HG03520 (cell line): ENCODE results near the gene UBP1.
"Not testable (repeated sequence)": the region's sequence is repeated elsewhere in the genome, so short reads cannot be mapped to it uniquely, and the experiment has no call there.

Source experiments
- ATAC-seq: cut with Tn5 transposase; IDR thresholded peaks from one replicate; pipeline ENCODE4 v1.9.1; 2021; ENCODE audit warnings: mild to moderate bottlenecking, moderate library complexity; ENCODE audit not compliant: unreplicated experiment

UBP1 gene

DNA sequence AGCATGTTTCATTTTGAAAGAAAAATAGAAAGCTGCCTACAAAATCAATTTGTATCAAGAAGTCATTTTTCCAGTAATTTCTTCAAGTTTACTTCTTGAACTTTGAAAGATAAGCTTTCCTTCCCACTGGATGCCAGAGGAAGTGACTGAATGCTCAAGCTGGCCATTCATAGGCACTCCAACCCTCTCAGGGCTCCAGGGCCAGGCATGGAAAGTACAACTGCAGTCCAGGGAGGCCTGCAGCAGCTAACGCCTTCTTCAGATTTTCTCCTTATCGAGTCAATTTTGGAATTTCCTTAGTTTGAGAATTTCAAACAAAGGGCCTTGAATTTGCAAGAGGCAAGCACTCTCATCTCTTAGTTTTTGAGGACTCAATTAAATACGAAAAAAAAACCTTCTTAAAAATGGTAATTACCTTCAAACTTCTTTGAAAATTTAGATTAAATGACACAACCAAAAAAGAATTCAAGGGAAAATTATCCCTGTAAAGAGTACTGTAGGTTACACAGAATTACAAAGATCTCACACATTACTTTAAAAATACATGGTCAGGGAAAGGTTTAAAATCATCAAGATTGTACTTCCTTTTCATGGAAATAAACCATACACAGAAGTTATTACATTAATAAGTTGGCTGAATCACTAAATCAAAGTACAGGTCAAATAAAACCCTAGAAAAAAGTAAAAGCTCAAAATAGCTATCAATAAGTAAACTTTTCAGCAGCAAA is 2.5 kb downstream of the UBP1 start:
- ATAC-seq = no peak

DNA sequence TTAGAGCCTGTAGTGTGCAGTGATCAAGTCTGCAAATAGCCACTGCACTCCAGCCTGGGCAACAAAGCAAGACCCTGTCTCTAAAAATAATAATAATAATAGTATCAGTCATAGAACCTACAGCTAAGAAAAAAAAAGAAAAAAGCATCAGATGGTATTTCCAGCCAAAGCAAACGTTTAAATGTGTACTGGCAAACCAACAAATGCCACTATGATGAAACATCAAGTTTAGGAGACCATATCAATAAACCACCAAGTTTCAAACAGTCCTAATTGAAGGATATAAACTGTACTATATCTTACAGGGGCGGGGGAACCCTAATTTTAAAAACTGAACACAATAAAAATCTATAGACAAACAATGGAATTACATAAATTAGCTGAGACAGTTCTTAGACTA is 6.4 kb downstream of the UBP1 start:
- no peak for ATAC-seq

DNA sequence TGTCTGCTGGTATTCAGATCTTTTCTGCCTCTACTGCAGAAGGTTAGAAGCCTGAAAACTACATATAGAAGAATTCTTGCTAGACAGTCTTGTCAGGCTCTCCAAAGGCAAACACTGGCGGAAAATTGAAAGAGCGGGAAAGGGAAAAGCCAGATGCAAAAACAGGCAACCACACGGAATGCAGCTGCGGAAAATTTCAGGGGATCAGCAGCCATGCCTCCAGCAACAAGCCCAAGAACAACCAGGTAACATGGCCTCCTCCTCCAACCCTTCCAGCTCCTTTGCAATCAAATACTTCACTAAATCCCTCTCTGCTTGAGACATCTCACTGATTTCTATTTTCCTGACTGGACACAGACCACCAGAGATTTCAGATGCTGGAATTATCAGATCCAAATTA is 9.6 kb downstream of the UBP1 start:
- no peak for ATAC-seq

DNA sequence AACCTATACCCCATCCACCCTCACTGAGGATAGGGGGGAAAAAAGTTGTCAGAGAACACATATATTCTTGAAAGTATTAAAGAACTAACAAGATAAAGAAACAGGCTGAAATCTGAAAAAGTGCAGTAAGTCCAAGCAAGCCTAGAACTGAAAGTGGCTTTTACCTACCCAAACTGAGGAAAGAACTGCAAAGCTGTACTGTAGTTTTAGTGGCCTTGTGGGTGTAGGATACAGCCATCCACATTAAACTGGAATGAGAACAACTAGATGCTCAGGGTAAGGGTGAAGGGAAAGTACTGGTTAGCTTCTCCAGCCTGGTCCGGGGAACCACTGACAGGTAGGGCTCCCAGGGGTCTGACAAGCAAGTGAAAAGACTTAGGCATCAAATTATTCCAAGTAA is 10.1 kb downstream of the UBP1 start:
- no peak for ATAC-seq

DNA sequence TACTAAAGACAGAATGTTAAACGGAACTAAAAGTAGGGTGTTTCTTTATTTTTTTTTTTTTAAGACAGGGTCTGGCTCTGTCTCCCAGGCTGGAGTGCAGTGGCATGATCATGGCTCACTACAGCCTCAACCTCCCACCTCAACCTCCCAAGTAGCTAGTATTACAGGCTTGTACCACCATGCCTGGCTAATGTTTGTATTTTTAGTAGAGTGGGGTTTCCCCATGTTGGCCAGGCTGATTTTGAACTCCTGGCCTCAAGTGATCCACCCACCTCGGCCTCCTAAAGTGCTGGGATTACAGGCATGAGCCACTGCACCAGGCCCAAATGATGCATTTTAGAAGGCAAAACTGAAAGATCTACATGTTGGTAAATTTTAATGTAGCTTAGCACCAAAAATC is 10.9 kb downstream of the UBP1 start:
- ATAC-seq = not testable (repeated sequence)

DNA sequence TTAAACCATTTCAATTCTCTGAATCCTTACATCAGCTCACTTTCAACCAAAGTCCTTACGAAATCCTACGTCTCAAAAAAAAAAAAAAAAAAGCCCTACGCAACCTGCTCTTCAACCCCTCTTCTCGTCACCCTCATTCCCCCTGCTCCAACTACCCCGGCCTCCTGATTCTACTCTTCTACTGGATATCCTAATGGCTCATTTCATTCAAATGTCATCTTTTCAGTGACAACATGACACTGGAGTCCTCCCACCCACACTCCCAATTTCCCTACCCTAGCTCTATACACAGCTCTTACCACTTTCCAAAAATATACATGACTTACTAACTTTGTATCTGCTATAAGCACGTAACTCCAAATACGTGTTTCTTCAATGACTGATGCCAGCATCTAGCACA is 11.5 kb downstream of the UBP1 start:
- no peak for ATAC-seq

DNA sequence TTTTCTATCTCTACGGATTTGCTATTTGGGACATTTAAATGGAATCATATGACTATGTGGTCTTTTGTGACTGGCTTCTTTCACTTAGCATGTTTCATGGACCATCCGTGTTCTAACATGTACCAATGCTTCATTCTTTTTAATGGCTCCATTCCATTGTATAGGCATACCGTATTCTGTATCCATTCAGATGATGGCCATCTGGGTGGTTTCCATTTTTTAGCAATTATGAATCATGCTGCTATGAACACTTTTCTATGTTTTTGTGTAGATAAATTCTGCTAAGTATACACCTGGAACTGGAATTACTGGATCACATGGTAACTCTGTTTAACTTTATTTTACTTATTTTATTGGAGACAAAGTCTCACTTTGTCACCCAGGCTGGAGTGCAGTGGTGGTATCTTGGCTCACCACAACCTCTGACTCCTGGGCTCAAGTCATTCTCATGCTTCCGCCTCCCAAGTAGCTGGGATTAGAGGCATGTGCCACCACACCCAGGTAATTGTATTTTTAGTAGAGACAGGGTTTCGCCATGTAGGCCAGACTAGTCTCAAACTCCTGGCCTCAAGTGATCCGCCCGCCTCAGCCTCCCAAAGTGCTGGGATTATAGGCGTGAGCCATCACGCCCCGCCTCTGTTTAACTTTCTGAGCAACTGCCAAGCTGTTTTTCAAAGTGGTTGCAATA is 13.4 kb downstream of the UBP1 start:
- no peak for ATAC-seq

DNA sequence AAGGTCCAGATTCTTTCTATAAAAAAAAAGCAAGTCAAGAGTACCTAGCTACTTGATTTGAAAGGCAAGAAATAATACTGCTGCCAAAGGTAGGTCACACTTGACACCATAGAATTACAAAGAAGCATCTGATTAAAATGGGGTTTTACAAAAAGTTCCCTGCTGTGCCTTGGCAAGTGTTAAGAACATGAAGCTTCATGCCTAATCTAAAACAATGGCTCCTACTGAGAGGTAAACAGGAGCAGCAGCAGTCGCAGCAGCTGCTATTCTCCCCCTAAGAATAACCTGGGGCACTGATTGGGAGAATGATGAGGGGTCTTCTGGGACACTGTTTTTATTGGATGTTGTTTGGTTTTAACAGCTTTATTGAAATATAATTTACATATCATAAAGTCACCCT is 14.1 kb downstream of the UBP1 start:
- no peak for ATAC-seq

DNA sequence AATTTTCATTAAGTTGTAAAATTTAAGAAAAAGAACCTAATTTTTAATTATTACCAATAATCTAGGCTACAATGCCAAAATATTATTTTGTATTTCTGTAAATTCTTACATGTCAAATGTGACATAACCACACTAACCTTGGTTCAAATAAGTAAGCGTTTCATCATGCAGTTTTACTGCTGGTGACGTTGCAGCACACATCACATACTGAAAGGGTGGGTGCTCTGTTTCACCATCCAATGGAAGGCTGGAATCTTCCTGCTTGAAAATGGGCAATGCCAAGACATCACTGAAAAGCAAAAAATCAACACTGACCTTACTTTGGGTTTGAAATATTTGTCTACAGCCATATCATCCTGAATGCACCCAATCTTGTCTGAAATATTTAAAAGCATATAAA is 14.8 kb downstream of the UBP1 start:
- no peak for ATAC-seq

DNA sequence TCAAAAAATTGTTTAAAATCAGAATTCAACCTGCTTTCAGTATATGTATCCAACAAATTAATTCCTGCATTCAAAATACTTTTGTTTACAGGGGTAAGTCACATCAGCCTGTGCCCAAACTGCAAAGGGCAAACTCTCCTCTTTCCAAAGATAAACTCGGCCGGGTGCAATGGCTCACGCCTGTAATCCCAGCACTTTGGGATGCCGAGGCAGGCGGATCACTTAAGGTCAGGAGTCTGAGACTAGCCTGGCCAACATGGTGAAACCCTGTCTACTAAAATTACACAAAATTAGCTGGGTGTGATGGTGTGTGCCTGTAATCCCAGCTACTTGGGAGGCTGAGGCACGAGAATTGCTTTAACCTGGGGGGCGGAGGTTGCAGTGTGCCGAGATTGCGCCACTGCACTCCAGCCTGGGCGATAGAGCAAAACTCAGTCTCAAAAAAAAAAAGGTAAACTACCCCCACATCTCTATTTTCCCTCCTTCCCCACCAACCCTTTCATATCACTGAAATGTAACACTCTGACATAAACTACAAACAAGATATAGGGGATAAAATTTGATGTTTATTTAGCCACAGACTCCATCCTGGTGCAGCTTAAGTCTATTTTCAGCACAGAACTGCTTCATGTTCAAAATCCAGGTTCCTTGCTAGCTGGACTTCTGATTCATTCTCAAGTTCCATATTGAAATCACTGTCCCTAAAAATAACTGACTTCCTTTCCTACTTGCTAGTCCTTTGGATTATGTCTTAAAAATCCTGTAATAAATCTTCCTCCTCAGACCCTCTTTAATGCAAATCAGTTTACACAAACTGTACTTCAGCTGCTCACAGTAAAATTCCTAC is 15.4 kb downstream of the UBP1 start:
- ATAC-seq = no peak

DNA sequence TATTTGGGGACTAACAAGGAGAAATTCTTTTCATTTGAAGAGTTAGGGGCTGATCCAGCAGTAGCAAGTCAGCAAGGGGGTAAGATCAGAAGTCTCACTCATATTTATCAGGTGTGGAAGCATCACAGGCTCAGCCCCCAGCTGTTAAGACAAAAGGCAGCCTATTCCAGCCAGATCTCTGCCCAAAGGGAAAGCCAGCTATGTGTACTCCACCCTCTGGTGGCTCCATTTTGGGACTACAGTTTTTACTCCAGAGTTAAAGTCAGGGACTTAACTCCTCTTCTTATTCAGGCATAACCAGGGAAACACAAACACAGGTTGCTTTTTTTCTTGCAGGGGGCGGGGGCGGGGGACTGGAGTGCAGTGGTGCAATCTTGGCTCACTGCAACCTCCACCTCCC is 19.2 kb downstream of the UBP1 start:
- ATAC-seq = no peak

DNA sequence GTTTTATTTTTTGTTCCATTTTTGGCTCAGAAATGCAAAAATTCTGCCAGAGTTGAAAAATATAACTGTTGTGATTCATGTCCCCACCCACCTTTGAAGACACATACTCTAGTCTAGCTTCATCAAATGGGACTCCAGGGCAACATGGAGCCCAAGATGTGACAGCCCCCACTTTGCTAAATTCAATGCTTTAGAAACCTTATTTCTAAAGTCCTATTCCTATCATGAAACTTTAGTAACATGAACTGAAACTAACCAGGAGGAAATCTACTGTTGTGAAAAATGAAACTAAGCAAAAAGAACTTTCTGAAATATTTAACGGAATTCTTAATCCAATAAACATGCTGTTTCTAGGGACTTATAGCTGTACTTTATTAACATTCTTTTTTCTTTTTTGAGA is 20.3 kb downstream of the UBP1 start:
- no peak for ATAC-seq

DNA sequence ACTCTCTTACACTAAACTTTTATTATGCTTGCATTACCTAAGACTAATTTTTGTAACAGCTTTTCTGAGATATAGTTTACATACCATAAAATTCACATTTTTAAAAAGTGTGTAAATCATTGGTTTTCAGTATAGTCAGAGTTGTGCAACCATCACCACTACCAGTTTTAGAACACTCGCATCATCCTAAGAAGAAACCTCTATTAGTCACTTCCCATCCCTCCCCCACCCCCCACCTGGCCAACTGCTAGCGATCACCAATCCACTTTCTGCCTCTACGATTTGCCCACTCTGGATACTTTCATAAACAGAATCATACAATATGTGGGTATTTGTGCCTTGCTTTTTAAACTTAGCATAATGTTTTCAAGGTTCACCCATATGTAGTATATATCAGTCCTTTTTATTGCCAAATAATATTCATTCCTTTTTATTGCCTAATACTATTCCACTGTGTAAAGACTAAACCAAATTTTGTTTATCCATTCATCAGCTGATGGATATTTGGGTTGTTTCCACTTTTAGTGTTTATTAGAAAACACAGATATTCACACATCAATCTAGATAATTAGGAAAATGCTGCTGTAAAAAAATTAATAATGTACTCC is 23.0 kb downstream of the UBP1 start:
- no peak for ATAC-seq

DNA sequence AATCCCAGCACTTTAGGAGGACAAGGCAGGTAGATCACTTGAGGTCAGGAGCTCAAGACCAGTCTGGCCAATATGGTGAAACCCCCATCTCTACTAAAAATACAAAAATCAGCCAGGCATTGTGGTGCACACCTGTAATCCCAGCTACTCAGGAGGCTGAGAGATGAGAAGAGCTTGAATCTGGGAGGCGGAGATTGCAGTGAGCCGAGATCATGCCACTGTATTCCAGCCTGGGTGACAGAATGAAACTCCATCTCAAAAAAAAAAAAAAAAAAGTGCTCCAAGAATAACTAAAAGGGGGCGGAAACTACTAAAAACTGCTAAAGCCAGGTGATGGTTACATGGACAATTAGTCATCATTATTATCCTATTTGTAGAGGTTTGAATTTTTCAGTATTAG is 29.4 kb downstream of the UBP1 start:
- ATAC-seq = not testable (repeated sequence)

DNA sequence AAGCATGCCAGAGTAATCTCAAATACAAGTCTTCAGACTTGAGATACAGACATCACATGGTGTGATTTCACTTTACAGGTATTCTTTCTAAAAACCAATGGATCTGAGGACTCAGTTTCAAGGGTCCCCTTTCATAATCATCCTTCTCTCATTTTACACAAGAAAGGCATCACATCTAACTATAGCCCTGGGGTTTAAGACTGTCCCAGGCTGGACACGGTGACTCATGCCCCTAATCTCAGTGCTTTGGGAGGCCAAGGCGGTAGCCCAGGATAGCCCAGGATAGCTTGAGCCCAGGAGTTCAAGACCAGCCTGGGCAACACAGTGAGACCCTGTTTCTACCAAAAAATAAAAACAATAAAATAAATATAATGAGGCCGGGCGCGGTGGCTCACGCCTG is 36.4 kb downstream of the UBP1 start:
- no peak for ATAC-seq

DNA sequence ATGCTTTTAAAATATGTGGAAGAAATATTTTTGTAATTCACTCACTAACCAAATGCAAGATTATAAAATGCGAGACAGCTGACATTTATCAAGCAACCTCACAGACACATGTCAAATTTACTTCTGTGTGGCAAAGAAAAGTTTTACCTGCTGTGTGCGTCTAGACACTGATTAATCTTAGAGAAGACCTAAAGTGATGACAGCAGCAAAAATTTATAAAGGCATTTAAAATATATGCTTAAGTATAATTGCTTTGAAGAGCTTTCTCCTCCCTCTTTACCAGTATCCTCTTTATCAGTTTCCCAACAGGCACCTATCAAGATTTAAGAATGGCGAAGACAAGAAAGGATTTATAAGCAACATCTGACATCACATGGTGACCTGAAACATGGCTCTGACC is 37.3 kb downstream of the UBP1 start:
- no peak for ATAC-seq

DNA sequence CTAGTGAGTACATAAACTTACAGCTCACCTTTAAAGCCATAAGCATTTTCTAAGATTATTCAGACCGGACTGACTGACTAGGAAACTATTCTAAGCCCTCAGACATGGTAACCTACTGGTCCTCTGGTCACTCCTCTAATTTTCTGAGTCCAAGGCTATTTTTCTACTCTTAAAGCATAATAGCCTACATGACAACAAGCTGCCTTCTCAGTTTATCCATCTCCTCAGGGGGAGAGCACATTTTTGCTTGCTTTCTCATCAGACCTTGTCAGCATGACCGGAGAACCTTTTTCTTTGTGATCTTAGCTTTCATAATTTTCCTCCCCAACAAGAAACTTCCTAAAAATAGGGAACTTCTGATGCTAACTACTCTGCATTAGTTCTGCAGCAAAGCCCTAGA is 38.4 kb downstream of the UBP1 start:
- no peak for ATAC-seq

DNA sequence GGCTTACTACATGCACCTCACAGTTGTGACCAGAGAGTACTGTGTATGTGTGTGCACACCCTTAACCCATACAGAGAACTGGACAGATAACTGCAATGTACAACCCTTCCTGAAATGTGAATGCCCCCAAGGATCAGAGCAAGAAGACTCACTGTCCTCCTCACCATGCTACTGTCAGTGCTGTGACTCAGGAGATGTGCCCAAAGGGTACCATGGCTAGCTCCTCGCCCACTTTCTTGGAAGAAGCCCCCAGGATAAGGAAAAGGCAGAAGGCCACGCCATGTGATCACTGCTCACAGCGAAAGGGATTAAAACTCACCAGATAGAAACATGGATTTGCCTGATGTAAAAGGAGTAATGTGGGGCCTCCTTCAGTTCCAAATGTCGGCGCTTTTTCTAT is 41.8 kb downstream of the UBP1 start:
- no peak for ATAC-seq

DNA sequence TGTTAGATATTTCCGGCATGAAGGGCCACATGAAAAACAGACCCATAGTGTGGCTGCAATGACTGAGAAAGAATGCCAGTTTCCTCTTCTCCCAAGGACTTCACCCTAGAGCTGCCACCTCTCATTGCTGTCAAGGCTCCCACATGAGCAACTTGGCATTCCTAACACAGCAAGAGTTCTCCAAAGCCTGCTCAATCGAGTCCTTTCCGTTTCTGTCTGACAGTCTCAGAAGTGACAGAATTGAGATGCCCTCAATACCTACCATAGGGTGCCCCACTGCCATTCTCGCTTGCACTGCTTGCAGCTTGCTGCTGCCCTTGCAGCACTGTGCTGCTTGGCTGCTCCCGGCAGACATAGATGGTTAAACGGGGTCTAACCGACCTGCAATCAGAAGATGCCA is 44.3 kb downstream of the UBP1 start:
- ATAC-seq = no peak

DNA sequence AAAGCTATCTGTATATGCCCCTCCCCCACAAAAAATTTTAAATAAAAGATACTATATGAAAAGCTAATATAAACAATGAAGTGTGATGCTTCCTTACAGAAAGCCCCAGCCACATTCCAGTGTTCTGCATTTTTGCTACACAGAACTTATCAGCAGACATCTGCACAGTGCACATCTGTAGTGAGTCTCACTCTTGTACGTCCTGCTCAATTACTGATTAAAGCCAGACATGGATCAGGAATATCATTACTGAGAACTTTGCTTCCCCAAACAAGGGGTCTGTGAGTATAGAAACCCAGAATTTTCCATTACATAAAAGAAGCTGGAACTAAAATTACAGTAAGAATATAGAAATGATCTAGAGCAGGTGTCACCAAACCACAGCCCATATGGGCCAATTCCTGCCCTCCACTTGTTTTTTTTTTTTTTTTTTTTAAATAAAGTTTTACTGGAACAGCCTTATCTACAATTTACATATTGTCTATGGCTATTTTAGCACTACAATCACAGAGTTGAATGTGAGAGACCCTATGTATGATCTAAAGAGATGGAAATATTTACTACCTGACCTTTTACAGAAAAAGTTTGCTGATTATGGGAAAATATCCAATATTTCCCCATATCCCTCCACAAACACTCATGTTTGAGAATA is 45.7 kb downstream of the UBP1 start:
- ATAC-seq = no peak

DNA sequence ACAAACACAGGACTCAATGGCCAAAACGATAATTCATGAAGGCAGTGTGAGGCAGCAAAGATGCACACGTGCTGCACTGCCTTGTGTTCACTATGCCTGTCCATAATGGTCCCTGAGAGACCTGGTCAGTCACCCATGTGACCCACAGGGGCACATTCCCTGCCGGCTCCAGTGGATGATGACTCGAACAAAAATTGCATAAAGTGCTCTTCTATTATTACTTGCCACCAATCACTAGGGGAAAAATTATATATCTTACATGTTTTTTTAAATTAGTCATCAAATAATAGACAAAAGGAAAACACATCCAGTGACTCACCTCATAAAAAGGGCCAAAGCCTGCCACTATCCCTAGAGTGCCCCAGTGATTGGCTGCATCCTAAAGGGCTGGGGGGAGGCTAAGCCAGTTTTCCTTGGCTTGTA is 47.5 kb downstream of the UBP1 start:
- no peak for ATAC-seq
